ENCODE measurements around the gene SYNE3.

SYNE3 gene

DNA sequence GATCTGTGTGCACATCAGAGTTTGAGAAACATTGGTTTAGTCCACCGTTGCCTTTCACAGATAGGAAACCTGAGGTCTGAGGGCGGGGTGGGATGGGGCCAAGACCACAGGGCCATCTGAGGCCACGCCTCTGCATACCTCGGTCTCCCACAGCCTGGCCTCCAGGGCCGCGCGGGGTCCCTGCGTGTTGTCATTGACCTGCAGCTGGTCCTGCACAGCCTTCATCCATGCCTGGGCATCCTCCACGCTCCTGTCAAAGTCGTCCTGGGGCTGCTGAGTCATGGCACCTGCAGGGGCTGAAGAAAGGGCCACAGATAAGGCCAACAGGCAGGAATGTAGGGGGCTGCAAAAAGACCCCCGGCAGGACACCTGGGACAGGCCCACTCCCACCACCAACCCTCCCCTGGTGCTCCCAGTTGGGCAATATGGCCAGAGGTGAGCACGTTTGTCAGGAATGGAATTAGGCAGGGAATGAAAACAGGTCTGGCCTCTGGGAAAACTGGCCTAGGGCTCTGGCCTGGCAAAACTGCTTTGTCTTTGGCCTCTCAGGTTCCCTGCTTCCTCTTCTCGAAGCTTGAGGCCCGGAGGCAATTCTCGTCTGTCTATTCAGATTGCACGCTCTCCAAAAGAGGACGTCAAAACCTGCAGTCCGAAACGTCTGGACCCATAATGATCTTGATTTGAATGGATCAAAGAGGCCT, 40.8 kb downstream of the SYNE3 start:
- H2AFZ ChIP-seq (ENCODE audit: low read length): no peak overlapping the region
- no peaks in the 10 kb centered on the region for H3K79me2 ChIP-seq (ENCODE audit: insufficient read depth, low read length)
- H3K27ac ChIP-seq (ENCODE audit: low read depth, low read length, poor library complexity, severe bottlenecking): no peak overlapping the region
- H3K9me3 ChIP-seq (ENCODE audit: low read length): no peaks in the 10 kb centered on the region
- H3K9ac ChIP-seq (ENCODE audit: low read length): no peak overlapping the region
- H3K4me2 ChIP-seq (ENCODE audit: low read length): no peak overlapping the region
- no peaks in the 10 kb centered on the region for H3K27me3 ChIP-seq (ENCODE audit: insufficient read depth, low read length)
- H3K4me3 ChIP-seq (ENCODE audit: low read depth, low read length, poor library complexity, severe bottlenecking): no peak overlapping the region
- no peaks in the 10 kb centered on the region for H3K36me3 ChIP-seq (ENCODE audit: insufficient read depth, low read length)
- no peaks in the 10 kb centered on the region for H3K9me2 ChIP-seq (ENCODE audit: low read depth, low read length)
- no peaks in the 10 kb centered on the region for H3F3A ChIP-seq (ENCODE audit: insufficient read depth, low read length)
- H3K4me1 ChIP-seq (ENCODE audit: insufficient read depth, low read length, severe bottlenecking): peaks cover 38% of the 10 kb centered on the region
- no peaks in the 10 kb centered on the region for H4K20me1 ChIP-seq (ENCODE audit: insufficient read depth, low read length)
- no peak for TF ChIP-seq CTCF (IDR thresholded peaks at IDR 0.05; ENCODE audit: low read length)
- TF ChIP-seq EZH2 (IDR thresholded peaks at IDR 0.05; ENCODE audit: borderline replicate concordance, low read length): no peak

DNA sequence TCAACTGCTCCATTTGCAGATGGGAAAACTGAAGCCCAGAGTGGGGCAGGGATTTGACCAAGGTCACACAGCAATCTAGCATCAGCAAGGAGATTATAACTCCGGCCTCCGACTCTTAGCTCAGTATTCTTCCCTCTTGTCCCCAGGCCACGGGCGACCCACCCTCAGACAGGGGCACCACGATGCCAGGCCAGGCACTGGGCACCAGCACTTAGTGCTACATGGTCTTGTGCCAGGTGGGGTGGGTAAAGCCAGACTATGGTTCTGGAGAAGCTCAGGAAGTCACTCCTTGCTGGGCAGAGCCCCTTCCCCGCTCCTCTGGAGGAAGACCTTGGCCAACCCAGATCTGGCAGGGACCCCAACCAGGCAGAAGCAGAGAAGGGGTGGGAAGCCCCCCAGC, 41.5 kb downstream of the SYNE3 start:
- Histone ChIP-seq H2AFZ (ENCODE audit: low read length) (no peak overlapping the region), H3K36me3 (ENCODE audit: insufficient read depth, low read length) (no peaks in the 10 kb centered on the region), H3K27ac (ENCODE audit: low read depth, low read length, poor library complexity, severe bottlenecking) (no peak overlapping the region), H3K27me3 (ENCODE audit: insufficient read depth, low read length) (no peaks in the 10 kb centered on the region), H3K9me3 (ENCODE audit: low read length) (no peaks in the 10 kb centered on the region), H4K20me1 (ENCODE audit: insufficient read depth, low read length) (no peaks in the 10 kb centered on the region), H3K4me3 (ENCODE audit: low read depth, low read length, poor library complexity, severe bottlenecking) (no peak overlapping the region), H3K9ac (ENCODE audit: low read length) (no peak overlapping the region), H3K4me2 (ENCODE audit: low read length) (no peak overlapping the region), H3K9me2 (ENCODE audit: low read depth, low read length) (no peaks in the 10 kb centered on the region), H3F3A (ENCODE audit: insufficient read depth, low read length) (no peaks in the 10 kb centered on the region), H3K79me2 (ENCODE audit: insufficient read depth, low read length) (no peaks in the 10 kb centered on the region), H3K4me1 (ENCODE audit: insufficient read depth, low read length, severe bottlenecking) (peaks cover 31% of the 10 kb centered on the region)
- TF ChIP-seq CTCF (IDR thresholded peaks at IDR 0.05; ENCODE audit: low read length) (no peak), EZH2 (IDR thresholded peaks at IDR 0.05; ENCODE audit: borderline replicate concordance, low read length) (no peak)

DNA sequence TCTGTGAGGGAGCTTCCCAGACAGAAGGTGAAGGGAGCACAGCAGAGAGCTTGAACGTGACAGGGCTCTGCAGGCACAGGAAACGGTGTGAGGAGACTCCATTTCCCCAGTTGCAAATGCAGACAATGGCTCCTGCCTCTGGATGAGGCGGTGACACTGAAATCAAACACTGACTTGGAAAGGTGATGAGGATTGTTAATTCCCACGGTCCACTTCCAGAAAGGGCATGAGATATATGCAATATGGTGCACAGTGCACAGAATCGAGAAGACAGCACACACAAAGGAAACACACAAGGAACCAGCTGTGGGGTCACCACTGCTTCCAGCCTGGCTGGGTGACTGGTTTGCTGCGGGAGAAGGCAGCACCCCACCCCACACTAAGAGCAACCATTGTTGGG, 42.0 kb downstream of the SYNE3 start:
- Histone ChIP-seq H3K36me3 (ENCODE audit: insufficient read depth, low read length) (no peaks in the 10 kb centered on the region), H3K9me2 (ENCODE audit: low read depth, low read length) (no peaks in the 10 kb centered on the region), H3K27ac (ENCODE audit: low read depth, low read length, poor library complexity, severe bottlenecking) (no peak overlapping the region), H3K4me1 (ENCODE audit: insufficient read depth, low read length, severe bottlenecking) (peaks cover 26% of the 10 kb centered on the region), H3K9ac (ENCODE audit: low read length) (no peak overlapping the region), H2AFZ (ENCODE audit: low read length) (no peak overlapping the region), H3K9me3 (ENCODE audit: low read length) (no peaks in the 10 kb centered on the region), H4K20me1 (ENCODE audit: insufficient read depth, low read length) (no peaks in the 10 kb centered on the region), H3K4me3 (ENCODE audit: low read depth, low read length, poor library complexity, severe bottlenecking) (no peak overlapping the region), H3K27me3 (ENCODE audit: insufficient read depth, low read length) (no peaks in the 10 kb centered on the region), H3K79me2 (ENCODE audit: insufficient read depth, low read length) (no peaks in the 10 kb centered on the region), H3K4me2 (ENCODE audit: low read length) (no peak overlapping the region), H3F3A (ENCODE audit: insufficient read depth, low read length) (no peaks in the 10 kb centered on the region)
- TF ChIP-seq CTCF (IDR thresholded peaks at IDR 0.05; ENCODE audit: low read length): no peak
- TF ChIP-seq EZH2 (IDR thresholded peaks at IDR 0.05; ENCODE audit: borderline replicate concordance, low read length): no peak

Data from OCI-LY1 (cell line).